GM18951 (cell line): ENCODE results near the gene SCARB1.
"Not testable (repeated sequence)": the region's sequence is repeated elsewhere in the genome, so short reads cannot be mapped to it uniquely, and the experiment has no call there.

ENCODE experiments used
- POLR2A ChIP-seq: IDR thresholded peaks from 4 replicates; pipeline ENCODE4 v1.6.1; 2011; ENCODE audit warnings: mild to moderate bottlenecking; ENCODE audit not compliant: insufficient read length, insufficient read depth; ENCODE audit errors: extremely low read depth
- in situ Hi-C: fragments of 300-500 bp; cut with MboI; formaldehyde crosslinking; loops from one replicate; pipeline ENCODE4 v1.12.0; 2022; ENCODE audit warnings: low sequenced_read_pairs, mixed read lengths, inconsistent platforms; ENCODE audit not compliant: unreplicated experiment

Gene SCARB1

GRCh38 chr12:124898200-124898922, 34.7 kb upstream of the SCARB1 start:
- TF ChIP-seq POLR2A, result no peak
- in situ Hi-C loops, result no loop called here

- TF ChIP-seq POLR2A, result no peak
- in situ Hi-C loops, result no loop called here
Observed at GRCh38 chr12:124896461-124896860, 32.8 kb upstream of the SCARB1 start.

GRCh38 chr12:124893792-124894516, 30.3 kb upstream of the SCARB1 start:
- in situ Hi-C loops, result no loop called here
- TF ChIP-seq POLR2A, result no peak

DNA sequence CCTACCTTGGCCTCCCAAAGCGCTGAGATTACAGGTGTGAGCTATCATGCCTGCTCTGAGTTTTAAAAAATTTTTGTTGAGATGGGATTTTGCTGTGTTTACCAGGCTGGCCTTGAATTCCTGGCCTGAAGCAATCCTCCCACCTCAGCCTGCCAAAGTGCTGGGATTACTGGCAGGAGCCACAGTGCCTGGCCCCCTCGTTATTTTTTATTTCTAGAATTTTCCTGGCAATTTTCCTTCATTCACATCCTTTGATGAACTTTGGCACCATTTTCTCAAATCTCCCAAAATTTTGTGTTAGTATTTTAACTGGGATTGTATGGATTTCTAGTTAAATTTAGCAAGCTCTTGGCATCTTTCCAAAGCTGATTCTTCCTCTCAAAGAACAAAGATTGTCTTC, 24.6 kb upstream of the SCARB1 start:
- no peak for TF ChIP-seq POLR2A
- in situ Hi-C loops, result no loop called here

DNA sequence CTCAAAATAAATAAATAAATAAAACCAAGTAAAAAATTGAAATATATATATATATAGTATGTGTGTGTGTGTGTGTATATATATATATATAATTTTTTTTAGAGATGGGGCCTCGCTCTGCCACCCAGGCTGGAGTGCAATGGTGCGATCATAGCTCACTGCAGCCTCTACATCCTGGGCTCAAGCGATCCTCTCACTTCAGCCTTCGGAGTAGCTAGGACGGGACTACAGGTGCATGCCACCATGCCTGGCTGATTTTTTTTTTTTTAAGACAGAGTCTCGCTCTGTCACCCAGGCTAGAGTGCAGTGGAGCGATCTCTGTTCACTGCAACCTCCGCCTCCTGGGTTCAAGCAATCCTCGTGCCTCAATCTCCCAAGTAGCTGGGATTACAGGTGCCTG, 24.1 kb upstream of the SCARB1 start:
- in situ Hi-C loops, result not testable (repeated sequence)

GRCh38 chr12:124884587-124885438, 21.1 kb upstream of the SCARB1 start:
- TF ChIP-seq POLR2A, result peak; percentile 33
- in situ Hi-C loops, result no loop called here

GRCh38 chr12:124883263-124884130, 19.8 kb upstream of the SCARB1 start:
- in situ Hi-C loops, result no loop called here
- no peak for TF ChIP-seq POLR2A

- no peak for TF ChIP-seq POLR2A
- in situ Hi-C loops, result no loop called here
Observed at GRCh38 chr12:124881123-124881522, 17.5 kb upstream of the SCARB1 start.

GRCh38 chr12:124880335-124880734, 16.7 kb upstream of the SCARB1 start:
- in situ Hi-C loops, result not testable (repeated sequence)

DNA sequence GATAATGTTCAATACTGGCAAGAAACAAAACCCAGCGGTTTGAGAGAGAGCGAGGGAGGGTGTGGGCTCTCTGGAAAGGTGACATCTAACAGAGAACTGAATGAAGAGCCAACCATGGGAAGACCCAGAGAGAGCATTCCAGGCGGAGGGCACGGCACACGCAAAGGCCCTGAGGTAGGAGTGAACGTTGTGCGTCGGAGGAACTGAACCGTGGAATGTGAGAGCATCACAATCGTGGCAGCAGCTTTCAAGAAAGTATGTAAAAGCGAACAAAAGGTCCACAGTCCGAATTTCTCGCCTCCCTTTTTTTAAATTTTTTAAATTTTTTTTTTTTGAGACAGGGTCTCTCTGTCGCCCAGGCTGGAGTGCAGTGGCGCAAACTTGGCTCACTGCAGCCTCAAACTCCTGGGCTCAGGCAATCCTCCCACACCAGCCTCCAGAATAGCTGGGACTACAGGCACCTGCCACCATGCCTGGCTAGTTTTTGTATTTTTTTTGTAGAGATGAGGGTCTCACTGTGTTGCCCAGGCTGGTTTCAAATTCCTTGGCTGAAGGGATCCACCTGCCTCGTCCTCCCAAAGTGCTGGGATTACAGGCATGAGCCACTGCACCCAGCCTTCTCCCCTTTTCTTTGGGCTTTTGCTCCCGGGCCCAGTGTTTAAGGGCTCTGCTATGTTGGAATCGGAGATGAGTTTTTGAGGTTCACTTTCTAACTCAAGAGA, 15.3 kb upstream of the SCARB1 start:
- in situ Hi-C loops, result no loop called here
- no peak for TF ChIP-seq POLR2A

DNA sequence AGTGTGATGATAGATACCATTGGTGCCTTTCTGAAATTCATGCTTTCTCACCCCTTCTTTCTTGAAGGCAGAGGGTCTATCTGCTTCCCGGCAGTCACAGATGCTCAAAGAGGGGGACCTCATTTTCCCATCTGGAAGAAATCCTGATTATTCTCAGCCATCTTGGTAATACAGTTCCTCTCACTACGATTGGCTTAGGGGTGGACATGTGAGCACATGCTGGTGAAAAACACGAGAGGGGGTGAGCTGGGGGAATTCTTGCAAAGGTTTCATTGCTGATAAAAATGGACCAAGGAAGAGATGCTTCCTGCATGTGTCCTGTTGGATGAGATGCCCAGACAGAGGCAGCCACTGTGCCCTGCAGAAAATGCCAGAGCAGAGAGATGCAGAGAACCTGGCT, 13.8 kb upstream of the SCARB1 start:
- TF ChIP-seq POLR2A, result no peak
- in situ Hi-C loops, result no loop called here

DNA sequence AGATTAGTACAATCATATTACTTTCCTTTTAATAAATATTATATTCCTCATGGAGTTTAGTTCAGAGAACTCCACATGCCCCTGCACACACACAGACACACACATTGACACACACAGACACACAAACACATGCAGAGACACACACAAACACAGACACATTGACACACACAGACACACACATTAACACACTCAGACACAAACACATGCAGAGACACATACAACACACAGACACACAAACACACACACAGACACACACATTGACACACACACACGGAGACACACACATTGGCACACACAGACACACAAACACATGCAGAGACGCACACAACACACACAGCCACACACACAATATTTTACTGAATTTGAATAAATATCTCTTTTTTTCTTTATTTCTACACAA, 12.5 kb upstream of the SCARB1 start:
- in situ Hi-C loops, result no loop called here

DNA sequence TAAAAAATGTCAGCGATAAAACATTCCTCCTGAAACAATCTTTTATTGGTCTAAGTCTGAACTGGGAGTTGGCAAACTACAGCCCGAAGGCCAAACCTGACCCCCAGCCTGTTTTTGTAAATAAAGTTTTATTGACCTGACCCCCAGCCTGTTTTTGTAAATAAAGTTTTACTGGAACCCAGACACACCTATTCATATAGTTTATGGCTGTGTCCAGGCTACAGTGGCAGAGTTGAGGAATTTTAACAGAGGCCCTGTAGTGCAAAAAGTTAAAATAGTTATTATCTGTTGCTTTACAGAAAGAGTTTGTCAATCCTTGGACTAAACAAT, 12.1 kb upstream of the SCARB1 start:
- TF ChIP-seq POLR2A, result no peak
- in situ Hi-C loops, result no loop called here

More for the DNA sequence above, 12.5 kb upstream of the SCARB1 start:
- no peak for TF ChIP-seq POLR2A
